Astrocyte of the spinal cord (primary cell): ENCODE results near the gene ZNF487.

Experiments used
- DNase-seq: peaks from one replicate; pipeline ENCODE4 v3.0.0; 2011; ENCODE audit warnings: low read depth, low spot score
- H3K4me3 ChIP-seq: 2 replicates; pipeline ENCODE4 v1.5.1; 2011; ENCODE audit warnings: low read depth, mild to moderate bottlenecking, low read length, moderate library complexity
- CTCF ChIP-seq: IDR thresholded peaks from 2 replicates; pipeline ENCODE4 v1.5.1; 2012; ENCODE audit warnings: low read depth, mild to moderate bottlenecking, low read length, inconsistent platforms
- in situ Hi-C: cut with HindIII; loops from 2 replicates; pipeline ENCODE4 v1.10.0; 2017; ENCODE audit warnings: low sequenced_read_pairs

The ZNF487 gene

DNA sequence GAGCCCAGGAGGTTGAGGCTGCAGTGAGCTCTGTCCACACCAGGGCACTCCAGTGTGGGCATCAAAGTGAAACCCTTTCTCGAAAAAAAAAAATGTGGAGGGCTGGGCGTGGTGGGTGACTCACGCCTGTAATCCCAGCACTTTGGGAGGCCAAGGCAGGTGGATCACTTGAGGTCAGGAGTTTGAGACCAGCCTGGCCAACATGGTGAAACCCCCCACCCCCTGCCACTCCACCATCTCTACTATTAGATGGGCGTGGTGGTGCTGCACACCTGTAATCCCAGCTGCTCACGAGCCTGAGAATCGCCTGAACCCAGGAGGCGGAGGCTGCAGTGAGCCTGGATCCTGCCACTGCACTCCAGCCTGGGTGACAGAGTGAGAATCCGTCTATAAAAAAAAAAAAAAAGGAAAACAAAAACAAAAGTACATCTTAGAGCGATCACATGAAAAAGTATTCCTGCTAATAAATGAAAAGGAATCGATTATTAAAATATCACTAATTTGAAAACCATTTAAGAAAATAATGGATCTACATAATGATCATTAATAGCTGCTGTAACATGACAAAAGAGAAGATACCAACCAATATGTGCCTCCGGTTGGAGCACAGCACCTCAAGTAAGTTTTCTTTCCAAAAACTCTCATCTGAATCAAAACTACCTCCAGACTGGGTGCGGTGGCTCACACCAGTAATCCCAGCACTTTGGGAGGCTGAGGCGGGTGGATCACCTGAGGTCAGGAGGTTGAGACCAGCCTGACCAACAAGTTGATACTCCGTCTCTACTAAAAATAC is 32.8 kb upstream of the ZNF487 start:
- in situ Hi-C loops = no loop called here
- no peak for TF ChIP-seq CTCF
- DNase-seq = no peak
- no peak overlapping the region for H3K4me3 ChIP-seq

DNA sequence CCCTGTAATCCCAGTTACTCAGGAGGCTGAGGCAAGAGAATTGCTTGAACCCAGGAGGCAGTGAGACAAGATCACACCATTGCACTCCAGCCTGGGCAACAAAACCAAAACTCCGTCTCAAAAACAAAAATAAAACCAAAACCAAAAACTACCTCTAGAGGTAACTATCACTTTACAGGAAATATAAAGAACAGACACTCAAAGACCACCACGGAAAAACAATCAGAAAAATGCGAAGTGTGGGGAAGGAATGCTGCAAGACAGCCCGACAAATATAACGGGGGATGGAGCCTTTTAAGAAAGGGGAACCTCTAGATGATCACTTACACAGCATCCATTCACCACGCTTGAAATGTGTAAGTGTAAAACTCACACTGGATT is 32.2 kb upstream of the ZNF487 start:
- no peak for TF ChIP-seq CTCF
- H3K4me3 ChIP-seq = no peak overlapping the region
- in situ Hi-C loops = no loop called here
- DNase-seq = no peak

- H3K4me3 ChIP-seq = peak overlapping the region; percentile 70
- peak; percentile 37 for DNase-seq
- TF ChIP-seq CTCF = no peak
- in situ Hi-C loops = no loop called here
Measured at GRCh38 chr10:43407148-43407575, 29.7 kb upstream of the ZNF487 start.

- in situ Hi-C loops = no loop called here
- peak; percentile 41 for TF ChIP-seq CTCF
- peak overlapping the region; percentile 70 for H3K4me3 ChIP-seq
- peak; percentile 89 for DNase-seq
Measured at GRCh38 chr10:43407576-43408330, 29.2 kb upstream of the ZNF487 start.

DNA sequence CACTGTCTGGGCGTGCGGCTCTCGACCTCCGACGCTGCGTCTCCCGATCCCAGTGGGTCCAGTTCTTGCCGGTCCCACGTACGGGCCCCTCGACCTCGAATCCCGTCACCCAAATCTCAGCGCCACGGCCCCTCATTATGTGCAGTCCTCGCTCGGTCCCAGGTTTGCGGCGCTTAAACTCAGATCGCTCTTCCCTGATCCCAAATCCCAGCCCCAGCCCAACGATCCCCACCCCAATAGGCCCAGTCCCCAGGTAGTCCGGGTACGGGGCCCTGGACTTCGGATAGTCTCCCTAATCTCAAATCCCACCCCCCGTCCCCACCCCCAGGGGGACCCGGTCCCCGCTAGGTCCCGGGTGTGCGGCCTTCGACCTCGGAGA is 28.6 kb upstream of the ZNF487 start:
- TF ChIP-seq CTCF = no peak
- in situ Hi-C loops = no loop called here
- no peak for DNase-seq
- peak overlapping the region; percentile 70 for H3K4me3 ChIP-seq

GRCh38 chr10:43408710-43409384 is 28.1 kb upstream of the ZNF487 start, which contains the start of gene HNRNPF:
HNRNPF (minus strand) TSS chr10:43409186; CDS start chr10:43387884, 21,302 bp downstream.
- in situ Hi-C loops = no loop called here
- no peak for TF ChIP-seq CTCF

More at GRCh38 chr10:43408710-43409384, 28.1 kb upstream of the ZNF487 start, which contains the start of gene HNRNPF:
- H3K4me3 ChIP-seq = peak within 1 kb of the TSS; percentile 70
- peak; percentile 98 for DNase-seq
